ENCODE results near the gene BTN1A1.

BTN1A1 gene

DNA sequence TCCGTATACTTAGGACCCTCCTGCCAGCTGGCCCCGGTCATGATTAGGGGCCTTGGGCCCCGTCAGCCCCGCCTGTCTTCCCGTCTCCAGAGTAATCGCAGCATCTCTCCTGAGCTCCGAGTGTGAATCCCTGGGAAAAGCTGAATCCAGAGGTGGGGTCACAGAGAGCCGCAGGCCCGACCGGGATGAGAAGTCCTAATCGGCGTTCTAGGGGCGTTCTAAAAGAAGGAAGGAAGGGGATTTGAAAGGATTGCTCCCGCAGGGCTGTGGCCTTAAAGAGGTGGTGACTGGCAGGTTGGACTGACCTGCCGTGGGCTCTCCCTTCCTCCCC, 38.4 kb downstream of the BTN1A1 start (continued):
- TF ChIP-seq ZNF837 (tag by site-specific recombination; IDR thresholded peaks at IDR 0.05) (no peak), ZNF398 (tag by site-specific recombination; IDR thresholded peaks at IDR 0.05) (no peak)

DNA sequence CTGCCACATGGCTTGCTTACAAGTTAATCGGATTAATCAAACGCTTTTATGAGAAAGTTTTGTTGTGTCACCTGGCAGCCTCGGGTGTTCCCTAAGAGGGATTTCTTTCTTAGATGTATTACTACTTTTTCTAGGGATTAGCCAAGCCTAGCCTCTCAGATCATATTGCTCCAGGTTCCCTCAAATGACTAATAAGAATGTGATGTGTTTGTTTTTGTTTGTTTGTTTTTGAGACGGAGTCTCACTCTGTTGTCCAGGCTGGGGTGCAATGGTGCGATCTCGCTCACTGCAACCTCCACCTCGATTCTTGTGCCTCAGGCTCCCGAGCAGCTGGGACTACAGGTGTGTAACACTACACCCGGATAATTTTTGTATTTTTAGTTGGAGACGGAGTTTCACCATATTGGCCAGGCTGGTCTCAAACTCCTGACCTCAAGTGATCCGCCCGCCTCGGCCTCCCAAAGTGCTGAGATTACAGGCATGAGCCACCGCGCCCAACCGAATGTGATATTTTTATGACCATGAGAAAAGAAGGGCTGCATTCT, 39.0 kb downstream of the BTN1A1 start:
- no peaks in the 10 kb centered on the region for H3K9me3 ChIP-seq (ENCODE audit: control insufficient read depth, insufficient read depth, low read depth, low read length)
- peak overlapping the region; percentile 79 for H3K27ac ChIP-seq (ENCODE audit: extremely low read depth, low read depth, low read length)
- CTCF ChIA-PET = interaction anchor here (0.7 to 2.7 kb wide), 3 partner anchors 13 to 587 kb away, joined by 3 to 9 read pairs (median 5); no protein-coding TSS in a partner anchor
- peak overlapping the region; percentile 76 for H3K4me3 ChIP-seq (ENCODE audit: low read depth, low read length)
- peaks cover 5% of the 10 kb centered on the region; the same call in 1 of the 2 replicates for H3K4me1 ChIP-seq (ENCODE audit: control insufficient read depth, insufficient read depth, low read length)
- POLR2A ChIA-PET = interaction anchor here (0.9 to 2.5 kb wide), 6 partner anchors 12 to 208 kb away, joined by 3 to 13 read pairs (median 9); no protein-coding TSS in a partner anchor
- peaks cover 3 to 11% of the 10 kb centered on the region in 2 experiments; a peak in 2 of 3 replicates for H3K36me3 ChIP-seq (ENCODE audit: control insufficient read depth in 2 of 2, insufficient read depth in 1 of 2, low read length in 2 of 2)
- no peak for TF ChIP-seq SALL2 (tag by site-specific recombination; IDR thresholded peaks at IDR 0.05; ENCODE audit: borderline replicate concordance)
- TF ChIP-seq ZNF596 (tag by site-specific recombination; IDR thresholded peaks at IDR 0.05) = no peak
- no peak for TF ChIP-seq ZNF132 (tag by site-specific recombination; IDR thresholded peaks at IDR 0.05; ENCODE audit: borderline replicate concordance)
- TF ChIP-seq SP7 (tag by site-specific recombination; IDR thresholded peaks at IDR 0.05) = peak; percentile 18; the same call in 1 of the 2 replicates
- no peak for TF ChIP-seq ZNF133 (tag by site-specific recombination; IDR thresholded peaks at IDR 0.05)
- TF ChIP-seq, protein P1, sequence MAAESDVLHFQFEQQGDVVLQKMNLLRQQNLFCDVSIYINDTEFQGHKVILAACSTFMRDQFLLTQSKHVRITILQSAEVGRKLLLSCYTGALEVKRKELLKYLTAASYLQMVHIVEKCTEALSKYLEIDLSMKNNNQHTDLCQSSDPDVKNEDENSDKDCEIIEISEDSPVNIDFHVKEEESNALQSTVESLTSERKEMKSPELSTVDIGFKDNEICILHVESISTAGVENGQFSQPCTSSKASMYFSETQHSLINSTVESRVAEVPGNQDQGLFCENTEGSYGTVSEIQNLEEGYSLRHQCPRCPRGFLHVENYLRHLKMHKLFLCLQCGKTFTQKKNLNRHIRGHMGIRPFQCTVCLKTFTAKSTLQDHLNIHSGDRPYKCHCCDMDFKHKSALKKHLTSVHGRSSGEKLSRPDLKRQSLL (tag by site-specific recombination; IDR thresholded peaks at IDR 0.05) = no peak
- peak; percentile 71 for TF ChIP-seq SCRT2 (tag by site-specific recombination; IDR thresholded peaks at IDR 0.05)
- TF ChIP-seq, protein P2, sequence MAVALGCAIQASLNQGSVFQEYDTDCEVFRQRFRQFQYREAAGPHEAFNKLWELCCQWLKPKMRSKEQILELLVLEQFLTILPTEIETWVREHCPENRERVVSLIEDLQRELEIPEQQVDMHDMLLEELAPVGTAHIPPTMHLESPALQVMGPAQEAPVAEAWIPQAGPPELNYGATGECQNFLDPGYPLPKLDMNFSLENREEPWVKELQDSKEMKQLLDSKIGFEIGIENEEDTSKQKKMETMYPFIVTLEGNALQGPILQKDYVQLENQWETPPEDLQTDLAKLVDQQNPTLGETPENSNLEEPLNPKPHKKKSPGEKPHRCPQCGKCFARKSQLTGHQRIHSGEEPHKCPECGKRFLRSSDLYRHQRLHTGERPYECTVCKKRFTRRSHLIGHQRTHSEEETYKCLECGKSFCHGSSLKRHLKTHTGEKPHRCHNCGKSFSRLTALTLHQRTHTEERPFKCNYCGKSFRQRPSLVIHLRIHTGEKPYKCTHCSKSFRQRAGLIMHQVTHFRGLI (tag by site-specific recombination; IDR thresholded peaks at IDR 0.05) = peak; percentile 98
- TF ChIP-seq ZNF521 (tag by site-specific recombination; IDR thresholded peaks at IDR 0.05) = no peak
- TF ChIP-seq ZNF76 (tag by site-specific recombination; IDR thresholded peaks at IDR 0.05; ENCODE audit: borderline replicate concordance, low read depth) = no peak
- no peak for TF ChIP-seq ZNF202 (tag by site-specific recombination; IDR thresholded peaks at IDR 0.05; ENCODE audit: borderline replicate concordance)
- no peak for TF ChIP-seq ZFP3 (tag by site-specific recombination; IDR thresholded peaks at IDR 0.05; ENCODE audit: low read depth)
- no peak for TF ChIP-seq SP2 (tag by site-specific recombination; IDR thresholded peaks at IDR 0.05)
- no peak for TF ChIP-seq ZBTB49 (tag by site-specific recombination; IDR thresholded peaks at IDR 0.05; ENCODE audit: low read depth)
- no peak for TF ChIP-seq ZNF791 (tag by site-specific recombination; IDR thresholded peaks at IDR 0.05)
- TF ChIP-seq SCRT1 (tag by site-specific recombination; IDR thresholded peaks at IDR 0.05; ENCODE audit: borderline replicate concordance) = peak; percentile 43; the same call in 1 of the 2 replicates
- no peak for TF ChIP-seq ZNF792 (tag by site-specific recombination; IDR thresholded peaks at IDR 0.05)
- no peak for TF ChIP-seq ZNF423 (tag by site-specific recombination; IDR thresholded peaks at IDR 0.05)
- TF ChIP-seq, protein P3, sequence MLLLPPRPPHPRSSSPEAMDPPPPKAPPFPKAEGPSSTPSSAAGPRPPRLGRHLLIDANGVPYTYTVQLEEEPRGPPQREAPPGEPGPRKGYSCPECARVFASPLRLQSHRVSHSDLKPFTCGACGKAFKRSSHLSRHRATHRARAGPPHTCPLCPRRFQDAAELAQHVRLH (tag by site-specific recombination; IDR thresholded peaks at IDR 0.05) = no peak
- TF ChIP-seq ZNF843 (tag by site-specific recombination; IDR thresholded peaks at IDR 0.05) = no peak
- TF ChIP-seq ZNF239 (tag by site-specific recombination; IDR thresholded peaks at IDR 0.05) = no peak
- TF ChIP-seq ZNF600 (tag by site-specific recombination; IDR thresholded peaks at IDR 0.05) = 0 out of 2 replicates have a peak, but pooled peaks have one; percentile 16
- 0 out of 2 replicates have a peak, but pooled peaks have one; percentile 10 for TF ChIP-seq ZBTB8A (tag by site-specific recombination; IDR thresholded peaks at IDR 0.05)
- peak; percentile 99 for TF ChIP-seq ZNF121 (tag by site-specific recombination; IDR thresholded peaks at IDR 0.05)
- no peak for TF ChIP-seq GLIS2 (tag by site-specific recombination; IDR thresholded peaks at IDR 0.05)
- TF ChIP-seq, protein P4, sequence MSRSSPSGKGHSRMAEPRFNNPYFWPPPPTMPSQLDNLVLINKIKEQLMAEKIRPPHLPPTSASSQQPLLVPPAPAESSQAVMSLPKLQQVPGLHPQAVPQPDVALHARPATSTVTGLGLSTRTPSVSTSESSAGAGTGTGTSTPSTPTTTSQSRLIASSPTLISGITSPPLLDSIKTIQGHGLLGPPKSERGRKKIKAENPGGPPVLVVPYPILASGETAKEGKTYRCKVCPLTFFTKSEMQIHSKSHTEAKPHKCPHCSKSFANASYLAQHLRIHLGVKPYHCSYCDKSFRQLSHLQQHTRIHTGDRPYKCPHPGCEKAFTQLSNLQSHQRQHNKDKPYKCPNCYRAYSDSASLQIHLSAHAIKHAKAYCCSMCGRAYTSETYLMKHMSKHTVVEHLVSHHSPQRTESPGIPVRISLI (tag by site-specific recombination; IDR thresholded peaks at IDR 0.05) = 0 out of 2 replicates have a peak, but pooled peaks have one; percentile 38
